ENCODE results near the gene FBXL17. TPM values are rescaled to one million over a fixed set of nuclear protein-coding genes. Genes with fewer than 3 reads are reported as not detected.

FBXL17 gene
- total RNA-seq, 1 experiment from 2014 or later = 5.3 TPM

- Histone ChIP-seq H2BK5ac (ENCODE audit: insufficient read length, low read length) (no peak overlapping the region), H4K20me1 (ENCODE audit: control insufficient read depth, insufficient read depth, insufficient read length) (no peaks in the 10 kb centered on the region), H3K79me2 (ENCODE audit: insufficient read depth, low read length) (0 out of 2 replicates have a peak, but pooled peaks cover 2% of the 10 kb centered on the region), H3K56ac (ENCODE audit: insufficient read length, low read depth, low read length) (no peak overlapping the region), H3K9me3 (ENCODE audit: control insufficient read depth, low read depth, low read length) (no peaks in the 10 kb centered on the region), H2BK15ac (ENCODE audit: low read depth, low read length) (no peak overlapping the region), H4K5ac (ENCODE audit: insufficient read length, low read depth, low read length) (no peak overlapping the region), H3K23ac (ENCODE audit: insufficient read length, low read depth, low read length) (no peak overlapping the region), H3K23me2 (ENCODE audit: insufficient read length, low read depth, low read length, poor library complexity, severe bottlenecking) (no peaks in the 10 kb centered on the region), H2AK5ac (ENCODE audit: insufficient read length, low read length) (no peak overlapping the region), H3K27me3 (ENCODE audit: insufficient read depth, low read length) (no peaks in the 10 kb centered on the region), H2AFZ (ENCODE audit: low read length) (no peak overlapping the region), H3K79me1 (ENCODE audit: insufficient read depth, low read depth, low read length, poor library complexity, severe bottlenecking) (no peaks in the 10 kb centered on the region), H3K27ac (ENCODE audit: insufficient read length, low read depth, low read length) (no peak overlapping the region), H3K4ac (ENCODE audit: low read depth, low read length) (no peak overlapping the region), H4K8ac (replicated peaks; ENCODE audit: insufficient read length, low read depth, low read length) (no peak overlapping the region), H3K4me2 (ENCODE audit: insufficient read depth, insufficient read length, low read length) (no peak overlapping the region), H3K9ac (ENCODE audit: extremely low read depth, insufficient read length, low read length) (no peak overlapping the region), H3K4me1 (ENCODE audit: insufficient read depth, low read length) (no peaks in the 10 kb centered on the region; the same call in 1 of the 2 replicates), H2BK20ac (ENCODE audit: low read depth, low read length, poor library complexity, severe bottlenecking) (no peak overlapping the region), H2BK12ac (ENCODE audit: insufficient read length, low read depth, low read length) (no peak overlapping the region), H3T11ph (ENCODE audit: low read length) (no peak overlapping the region), H4K91ac (ENCODE audit: insufficient read length, low read depth, low read length) (no peak overlapping the region), H2BK120ac (ENCODE audit: low read depth, low read length, poor library complexity, severe bottlenecking) (no peak overlapping the region), H3K18ac (ENCODE audit: insufficient read length, low read depth, low read length) (no peak overlapping the region), H3K14ac (ENCODE audit: insufficient read depth, low read length) (no peak overlapping the region)
- Mint-ChIP-seq H3K27ac (no peak overlapping the region; a peak in 1 of 7 replicates), H3K27me3 (ENCODE audit: low read depth) (no peaks in the 10 kb centered on the region), H3K36me3 (ENCODE audit: insufficient read depth in 1 of 3, low read depth in 3 of 3) (no peaks in the 10 kb centered on the region), H3K4me1 (peaks cover 18 to 22% of the 10 kb centered on the region in 2 experiments), H3K9me3 (no peaks in the 10 kb centered on the region), H3K4me3 (no peak overlapping the region)
- no peak for DNase-seq
- WGBS (ENCODE audit: extremely low coverage, insufficient read length, low lambda C conversion rate) = 100% methylated on average over 1 of the region's 2 CpGs
- no peak for TF ChIP-seq CTCF (conservative IDR thresholded peaks at IDR 0.05)
Observed at GRCh38 chr5:108255468-108255867, 126.4 kb downstream of the FBXL17 start.
